SKM-1 (cell line): ENCODE results near the gene MPND.

Source experiments
- DNase-seq: peaks from one replicate; lab custom pipeline; 2025; ENCODE audit not compliant: unreplicated experiment; lab: John Stamatoyannopoulos, UW

MPND gene, protein sequence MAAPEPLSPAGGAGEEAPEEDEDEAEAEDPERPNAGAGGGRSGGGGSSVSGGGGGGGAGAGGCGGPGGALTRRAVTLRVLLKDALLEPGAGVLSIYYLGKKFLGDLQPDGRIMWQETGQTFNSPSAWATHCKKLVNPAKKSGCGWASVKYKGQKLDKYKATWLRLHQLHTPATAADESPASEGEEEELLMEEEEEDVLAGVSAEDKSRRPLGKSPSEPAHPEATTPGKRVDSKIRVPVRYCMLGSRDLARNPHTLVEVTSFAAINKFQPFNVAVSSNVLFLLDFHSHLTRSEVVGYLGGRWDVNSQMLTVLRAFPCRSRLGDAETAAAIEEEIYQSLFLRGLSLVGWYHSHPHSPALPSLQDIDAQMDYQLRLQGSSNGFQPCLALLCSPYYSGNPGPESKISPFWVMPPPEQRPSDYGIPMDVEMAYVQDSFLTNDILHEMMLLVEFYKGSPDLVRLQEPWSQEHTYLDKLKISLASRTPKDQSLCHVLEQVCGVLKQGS

DNA sequence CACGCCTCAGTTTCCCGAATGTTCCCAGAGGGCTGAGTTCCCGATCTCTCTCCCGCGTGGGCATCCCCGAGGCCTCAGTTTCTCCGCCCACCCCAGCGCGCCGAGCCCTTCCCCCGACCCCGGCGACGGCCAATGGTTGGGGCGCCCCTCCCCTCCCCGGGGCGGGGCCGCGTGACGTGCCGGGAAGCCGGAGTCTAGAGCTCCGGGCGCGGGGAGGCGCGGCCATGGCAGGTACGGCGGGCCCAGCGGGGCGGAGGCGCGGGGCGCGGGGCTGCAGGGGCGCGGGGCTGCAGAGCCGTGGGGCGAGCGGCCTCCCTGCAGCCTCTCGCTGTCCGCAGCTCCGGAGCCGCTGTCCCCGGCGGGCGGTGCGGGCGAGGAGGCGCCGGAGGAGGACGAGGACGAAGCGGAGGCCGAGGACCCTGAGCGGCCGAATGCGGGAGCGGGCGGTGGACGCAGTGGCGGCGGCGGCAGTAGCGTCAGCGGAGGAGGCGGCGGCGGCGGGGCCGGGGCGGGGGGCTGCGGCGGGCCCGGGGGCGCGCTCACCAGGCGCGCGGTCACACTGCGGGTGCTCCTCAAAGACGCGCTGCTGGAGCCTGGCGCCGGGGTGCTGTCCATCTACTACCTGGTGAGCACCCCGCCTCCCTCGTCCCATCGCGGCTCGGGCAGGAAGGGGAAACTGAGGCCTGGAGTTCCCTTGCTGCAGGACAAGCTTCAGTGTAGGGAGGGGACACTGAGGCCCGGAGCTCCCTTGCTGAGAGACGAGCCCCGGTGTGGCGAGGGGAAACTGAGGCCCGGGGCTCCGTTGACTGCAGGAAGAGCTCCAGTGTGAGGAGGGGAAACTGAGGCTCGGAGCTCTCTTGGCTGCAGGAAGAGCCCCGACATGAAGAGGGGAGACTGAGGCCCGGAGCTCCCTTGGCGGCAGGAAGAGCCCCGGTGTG is at the start of gene MPND:
Gene MPND (plus strand): TSS at position 193 of the 938 bp plus-strand sequence. CDS start 32 bp downstream, at position 225.
- peak; percentile 48 for DNase-seq

DNA sequence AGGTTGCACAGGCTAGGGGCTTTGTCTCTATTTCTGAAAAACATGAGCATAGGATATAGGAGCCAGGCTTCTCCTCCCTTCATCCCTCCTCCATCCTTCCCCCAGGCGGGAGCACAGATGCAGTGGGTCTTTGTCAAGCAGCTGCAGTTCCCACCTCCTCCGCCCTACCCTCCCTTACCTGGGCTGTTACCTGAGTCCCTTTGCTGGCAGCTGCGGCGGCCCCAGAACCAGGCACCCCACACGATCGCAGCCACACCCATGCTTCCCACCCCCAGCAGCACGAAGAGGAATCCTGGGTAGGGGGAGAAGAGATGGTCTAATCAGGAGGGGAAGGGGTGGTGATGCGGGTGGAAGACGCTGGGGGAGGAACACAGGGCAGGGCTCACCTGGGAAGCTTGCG is 49.0 kb upstream of the MPND start:
- no peak for DNase-seq

DNA sequence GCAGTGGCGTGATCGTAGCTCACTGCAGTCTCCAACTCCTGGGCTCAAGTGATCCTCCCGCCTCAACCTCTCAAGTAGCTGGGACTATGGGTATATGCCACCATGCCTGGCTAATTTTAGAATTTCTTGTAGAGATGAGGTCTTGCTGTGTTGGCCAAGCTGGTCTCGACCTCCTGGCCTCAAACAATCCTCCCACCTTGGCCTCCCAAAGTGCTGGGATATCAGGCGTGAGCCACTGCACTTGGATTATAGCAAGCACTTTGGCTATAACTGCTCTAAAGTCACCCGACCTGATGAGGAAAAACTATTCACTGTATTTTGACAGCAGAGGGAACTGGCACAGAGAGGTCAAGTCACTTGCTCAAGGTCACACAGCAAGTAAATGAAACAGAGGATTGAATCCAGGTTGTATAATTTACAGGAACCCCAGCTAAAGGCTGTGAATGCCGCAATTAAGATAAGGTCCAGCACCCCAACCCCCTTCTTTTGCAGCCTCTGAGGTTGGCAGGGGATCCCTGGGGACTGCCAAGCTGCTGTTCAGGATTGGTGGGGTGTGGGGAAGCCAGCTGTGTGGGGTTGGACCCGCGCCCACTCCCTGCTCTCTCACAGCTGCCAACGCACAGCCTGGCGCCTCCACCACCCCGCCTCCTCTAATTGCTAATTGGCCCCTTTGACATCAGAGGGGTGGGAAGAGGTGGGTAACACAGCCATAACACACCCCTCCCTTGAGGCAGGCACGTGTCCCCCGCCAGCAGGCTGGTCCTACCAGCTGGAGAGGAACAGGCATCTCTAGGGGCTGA is 47.2 kb upstream of the MPND start:
- DNase-seq: no peak

DNA sequence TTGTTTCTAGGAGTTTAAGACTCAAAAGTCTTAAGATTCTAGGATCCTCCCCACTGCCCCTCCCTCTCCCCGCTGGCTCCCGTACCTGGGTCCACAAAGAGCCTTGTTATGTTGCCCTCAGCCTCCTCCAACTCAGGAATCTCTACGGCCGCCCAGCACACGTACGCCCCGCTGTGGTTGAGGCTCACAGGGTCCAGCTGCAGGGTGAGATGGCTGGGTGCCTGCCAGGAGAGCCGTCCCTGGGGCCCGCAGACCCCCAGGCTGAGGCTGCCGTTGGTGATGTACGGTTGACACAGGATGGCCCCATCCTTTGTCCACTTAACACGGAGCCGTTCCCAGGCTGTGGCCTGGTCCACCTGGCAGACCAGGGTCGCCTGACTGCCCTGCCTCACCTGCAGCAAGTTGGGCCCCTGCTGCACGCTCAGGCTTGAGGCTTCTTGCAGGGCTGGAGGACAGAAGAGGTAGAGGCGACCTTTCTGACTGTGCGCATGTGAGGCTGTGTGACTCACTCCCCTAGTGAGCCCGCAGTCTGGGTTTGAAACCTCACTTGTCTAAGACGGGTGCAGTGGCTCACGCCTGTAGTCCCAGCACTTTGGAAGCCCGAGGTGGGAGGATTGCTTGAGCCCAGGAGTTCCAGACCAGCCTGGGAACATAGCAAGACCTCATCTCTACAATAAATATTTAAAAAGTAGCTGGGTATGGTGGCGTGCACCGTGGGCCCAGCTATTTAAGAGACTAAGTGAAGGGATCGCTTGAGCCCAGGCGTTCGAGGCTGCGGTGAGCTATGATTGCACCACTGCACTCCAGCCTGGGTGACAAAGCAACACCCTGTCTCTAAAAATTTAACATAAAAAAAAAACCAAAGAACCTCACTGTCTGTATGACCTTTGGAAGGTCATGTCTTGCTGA is 45.2 kb upstream of the MPND start:
- DNase-seq: no peak

DNA sequence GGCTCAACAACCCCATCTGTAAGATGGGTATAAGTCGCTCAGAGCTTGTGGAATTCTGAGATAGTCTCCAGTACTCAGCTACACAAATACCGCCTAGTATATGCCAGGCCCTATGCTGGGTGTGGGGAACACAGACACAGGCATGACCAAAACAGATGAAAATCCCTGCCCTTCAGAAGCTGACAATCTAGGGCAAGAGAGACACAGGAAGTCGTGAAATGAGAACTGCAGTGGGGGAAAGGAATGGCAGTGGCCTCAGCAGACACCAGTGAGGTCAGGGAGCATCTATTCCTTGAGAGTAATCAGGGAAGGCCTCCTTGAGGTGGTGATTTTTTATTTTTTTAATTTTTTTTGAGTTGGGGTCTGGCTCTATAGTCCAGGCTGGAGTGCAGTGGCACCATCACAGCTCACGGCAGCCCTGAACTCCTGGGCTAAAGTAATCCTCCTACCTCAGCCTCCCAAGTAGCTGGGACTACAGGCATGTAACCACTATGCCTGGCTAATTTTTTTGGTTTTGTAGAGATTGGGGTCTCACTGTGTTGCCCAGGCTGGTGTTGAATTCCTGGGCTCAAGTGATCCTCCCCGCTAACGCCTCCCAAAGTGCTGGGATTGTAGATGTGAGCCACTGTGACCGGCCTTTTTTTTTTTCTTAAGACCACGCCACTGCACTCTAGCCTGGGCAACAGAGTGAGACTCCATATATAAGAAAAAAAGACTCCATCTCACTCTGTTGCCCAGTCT is 44.4 kb upstream of the MPND start:
- no peak for DNase-seq

DNA sequence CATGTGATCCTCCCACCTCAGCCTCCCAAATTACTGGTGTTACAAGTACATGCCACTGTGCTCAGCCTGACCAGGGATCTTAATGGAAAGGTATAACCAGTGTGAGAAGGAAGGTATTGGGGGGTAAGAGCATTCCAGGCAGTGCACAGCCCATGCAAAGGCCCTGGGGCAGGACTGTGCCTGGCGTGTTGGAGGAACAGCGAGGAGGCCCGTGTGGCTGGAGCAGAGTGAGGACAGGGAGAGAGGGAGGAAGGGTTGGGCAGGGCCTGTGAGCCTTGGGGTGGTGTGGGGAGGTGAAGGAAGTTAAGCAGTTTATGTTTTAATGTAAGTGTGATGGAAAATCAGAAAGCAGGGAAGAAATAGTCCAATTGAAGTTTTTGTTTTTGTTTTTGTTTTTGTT is 42.8 kb upstream of the MPND start:
- no peak for DNase-seq

DNA sequence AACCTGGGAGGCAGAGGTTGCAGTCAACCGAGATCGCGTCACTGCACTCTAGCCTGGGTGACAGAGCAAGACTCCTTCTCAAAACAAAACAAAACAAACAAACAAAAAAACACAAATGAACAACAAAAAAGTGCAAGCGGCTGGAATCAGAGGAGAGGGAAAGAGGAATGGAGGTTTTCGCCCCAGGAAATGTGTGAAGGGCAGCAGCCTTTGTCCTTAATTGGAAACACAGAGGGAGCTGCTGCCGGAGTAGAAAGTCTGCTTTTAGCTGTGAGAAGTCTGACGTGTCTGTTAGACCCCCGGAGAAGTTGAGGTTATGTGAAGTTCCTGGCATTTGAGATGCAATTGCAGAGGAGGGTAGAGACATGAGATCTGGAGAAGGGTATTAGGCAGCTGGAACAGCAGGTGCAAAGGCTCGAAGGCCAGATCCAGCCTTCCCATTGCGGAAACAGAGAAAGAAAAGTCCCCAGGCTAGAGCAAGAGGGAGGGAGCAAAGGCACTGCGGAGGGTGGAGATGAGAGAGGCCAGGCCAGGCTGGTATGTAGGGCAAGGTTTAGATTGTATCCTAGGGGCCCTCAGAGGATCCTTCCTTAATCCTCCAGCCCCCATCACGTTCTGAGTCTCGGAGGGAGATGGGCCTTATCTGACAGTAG is 41.6 kb upstream of the MPND start:
- no peak for DNase-seq

DNA sequence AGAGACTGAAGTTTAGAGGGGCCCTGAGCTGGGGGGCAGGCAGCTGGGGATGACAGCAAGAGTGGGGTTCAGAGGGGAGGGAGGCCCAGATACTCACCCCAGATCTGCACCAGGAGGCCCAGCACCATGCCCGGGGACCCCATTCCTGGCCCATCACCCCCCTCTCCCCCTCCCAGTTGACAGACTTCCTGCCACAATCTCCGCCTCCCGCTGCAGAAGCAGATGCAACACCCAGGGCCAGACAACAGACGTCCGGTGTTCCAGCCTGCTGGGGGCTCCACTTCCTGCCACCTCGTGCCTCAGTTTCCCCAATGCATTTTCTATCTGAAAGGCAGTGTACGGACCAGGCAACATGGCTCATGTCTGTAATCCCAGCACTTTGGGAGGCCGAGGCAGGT is 41.1 kb upstream of the MPND start, which contains the start of gene TMIGD2:
Gene TMIGD2 (minus strand): TSS at position 147 of the 398 bp plus-strand sequence. CDS start 4 bp downstream, at position 143.
- DNase-seq: no peak

DNA sequence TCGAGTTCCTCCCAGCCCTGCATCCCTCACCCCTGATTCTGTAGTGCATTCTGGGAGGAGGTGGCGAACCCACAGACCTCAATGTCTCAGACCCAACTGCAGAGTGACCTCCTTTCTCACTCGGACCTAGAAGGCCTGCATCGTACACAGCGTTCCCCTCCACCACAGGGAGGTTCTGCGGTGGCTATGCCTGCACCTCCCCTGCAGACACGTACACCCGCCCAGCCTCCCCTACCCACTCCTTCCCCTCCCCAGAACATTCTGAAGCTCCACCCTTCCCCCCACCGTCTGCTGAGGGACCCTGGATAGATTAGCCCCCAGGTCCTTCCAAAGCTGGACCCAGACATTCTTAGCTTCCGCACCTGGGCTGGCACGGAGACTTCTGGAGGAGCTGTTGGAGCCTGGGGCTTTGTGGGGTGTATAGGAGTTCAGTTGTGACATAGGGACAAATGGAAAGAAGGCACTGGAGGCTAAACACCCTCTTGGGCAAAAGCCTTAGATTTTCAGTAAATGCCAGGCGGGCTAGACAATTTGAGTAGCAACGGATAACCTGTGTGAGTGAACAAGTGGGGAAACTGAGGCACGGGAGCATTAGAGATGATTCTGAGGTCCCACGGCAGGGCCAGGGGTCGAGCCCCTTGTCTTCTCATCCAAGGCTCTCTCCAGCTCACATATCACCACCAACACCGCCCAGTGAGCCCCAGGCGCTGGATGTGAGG is 39.4 kb upstream of the MPND start:
- DNase-seq: no peak

DNA sequence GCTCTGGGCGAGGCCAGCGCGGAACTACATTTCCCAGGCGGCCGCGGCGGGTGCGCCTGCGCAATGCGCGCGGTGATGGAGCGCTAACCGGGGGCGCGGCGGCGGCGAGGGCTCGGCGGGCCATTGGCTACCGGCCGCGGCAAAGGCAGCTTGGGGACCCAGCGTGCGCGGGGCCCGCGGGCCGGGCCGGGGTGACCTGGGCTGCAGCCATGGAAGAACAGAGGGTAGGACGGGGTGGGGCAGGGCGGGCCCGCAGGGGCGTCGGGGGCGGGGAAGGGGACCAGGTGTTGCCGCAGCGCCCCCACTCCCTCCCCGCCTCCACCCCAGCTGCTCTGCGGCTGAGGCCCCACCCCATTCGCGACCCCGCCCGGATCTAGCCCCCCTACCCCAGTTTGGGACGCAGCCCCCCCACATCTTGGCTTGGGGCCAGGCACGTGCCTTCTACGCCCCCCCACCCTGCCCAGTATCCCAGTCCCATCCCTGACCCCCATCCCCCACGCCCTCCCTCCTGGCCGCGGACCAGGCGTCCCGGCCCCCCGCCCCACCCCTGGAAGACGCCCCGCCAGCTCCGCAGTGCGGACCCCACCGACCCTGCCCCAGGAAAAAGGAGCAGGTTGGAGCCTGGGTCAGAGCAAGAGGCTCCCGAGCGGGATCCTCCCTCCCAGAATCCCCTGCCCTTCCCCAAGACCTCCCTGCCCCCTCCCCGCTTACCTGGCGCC is 38.7 kb upstream of the MPND start, which contains the start of gene FSD1:
Gene FSD1 (plus strand): TSS at position 61 of the 719 bp plus-strand sequence. CDS start 149 bp downstream, at position 210.
- no peak for DNase-seq

DNA sequence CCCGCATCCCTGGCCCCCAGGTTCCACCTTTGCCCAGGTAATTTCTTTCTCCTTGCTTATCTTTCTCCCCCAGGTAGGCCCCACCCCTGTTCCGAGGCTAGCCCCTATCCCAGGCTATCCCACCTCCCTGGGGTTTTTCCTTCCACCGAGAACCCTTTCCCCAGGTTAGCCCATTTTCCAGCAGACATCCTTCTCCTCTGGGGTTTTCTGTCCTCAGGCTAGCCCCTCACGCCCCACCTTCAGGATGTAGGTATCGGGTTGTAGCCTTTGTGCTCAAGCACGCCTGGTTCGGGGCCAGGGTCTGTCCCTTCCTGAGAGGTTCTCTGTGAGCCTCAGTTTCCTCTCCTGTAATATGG is 38.1 kb upstream of the MPND start:
- DNase-seq: no peak

DNA sequence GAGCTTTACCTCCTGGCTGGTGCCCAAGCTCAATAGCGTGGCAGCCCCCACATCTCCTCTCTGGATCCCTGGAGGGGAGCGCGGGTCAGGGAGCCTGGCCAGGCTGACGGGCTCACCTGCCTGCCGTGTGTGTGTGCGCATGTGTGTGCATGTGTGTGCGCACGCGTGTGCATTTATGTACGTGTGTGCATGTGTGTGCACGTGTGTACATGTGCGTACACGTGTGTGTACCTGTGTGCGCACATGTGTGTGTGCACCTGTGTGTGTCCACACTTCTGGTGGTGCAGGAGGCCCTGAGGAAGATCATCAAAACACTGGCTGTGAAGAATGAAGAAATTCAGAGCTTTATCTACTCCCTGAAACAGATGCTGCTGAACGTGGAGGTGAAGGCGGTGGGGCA is 37.7 kb upstream of the MPND start:
- DNase-seq: no peak

DNA sequence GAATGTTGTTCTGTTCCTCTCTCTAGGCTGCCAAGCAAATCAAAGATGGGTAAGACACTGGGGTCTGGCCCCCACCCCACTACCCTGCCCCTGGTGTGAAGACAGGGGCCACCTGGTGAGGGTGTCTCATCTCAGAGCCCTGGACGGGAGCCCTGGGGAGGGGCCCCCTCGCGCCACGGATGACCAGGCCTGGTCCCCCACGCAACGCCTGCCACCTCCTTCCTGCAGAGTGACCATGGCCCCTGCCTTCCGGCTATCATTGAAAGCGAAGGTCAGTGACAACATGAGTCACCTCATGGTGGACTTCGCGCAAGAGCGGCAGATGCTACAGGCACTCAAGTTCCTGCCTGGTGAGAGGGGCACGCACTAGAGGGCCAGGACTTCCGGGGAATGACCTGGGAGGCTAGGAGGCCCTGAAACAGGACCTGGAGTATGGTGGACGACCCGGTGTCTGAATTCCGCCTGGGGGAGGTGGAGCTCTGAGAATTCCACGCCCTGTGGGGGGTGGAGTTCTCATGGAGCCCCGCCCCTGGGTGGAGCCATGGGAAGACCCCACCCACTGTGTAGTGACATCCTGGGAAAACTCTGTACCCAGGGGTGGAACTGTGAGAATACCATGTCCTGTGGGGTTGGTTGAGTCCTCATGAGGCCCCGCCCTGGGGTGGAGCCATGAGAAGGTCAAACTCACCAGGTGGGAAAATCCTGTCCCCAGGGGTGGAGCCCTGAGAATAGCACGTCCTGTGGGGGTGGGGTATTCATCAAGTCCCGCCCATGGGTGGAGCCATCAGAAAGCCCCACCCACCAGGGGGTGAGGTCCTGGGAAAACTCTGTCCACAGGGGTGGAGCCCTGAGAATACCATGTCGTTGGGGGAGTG is 32.9 kb upstream of the MPND start:
- DNase-seq: no peak

DNA sequence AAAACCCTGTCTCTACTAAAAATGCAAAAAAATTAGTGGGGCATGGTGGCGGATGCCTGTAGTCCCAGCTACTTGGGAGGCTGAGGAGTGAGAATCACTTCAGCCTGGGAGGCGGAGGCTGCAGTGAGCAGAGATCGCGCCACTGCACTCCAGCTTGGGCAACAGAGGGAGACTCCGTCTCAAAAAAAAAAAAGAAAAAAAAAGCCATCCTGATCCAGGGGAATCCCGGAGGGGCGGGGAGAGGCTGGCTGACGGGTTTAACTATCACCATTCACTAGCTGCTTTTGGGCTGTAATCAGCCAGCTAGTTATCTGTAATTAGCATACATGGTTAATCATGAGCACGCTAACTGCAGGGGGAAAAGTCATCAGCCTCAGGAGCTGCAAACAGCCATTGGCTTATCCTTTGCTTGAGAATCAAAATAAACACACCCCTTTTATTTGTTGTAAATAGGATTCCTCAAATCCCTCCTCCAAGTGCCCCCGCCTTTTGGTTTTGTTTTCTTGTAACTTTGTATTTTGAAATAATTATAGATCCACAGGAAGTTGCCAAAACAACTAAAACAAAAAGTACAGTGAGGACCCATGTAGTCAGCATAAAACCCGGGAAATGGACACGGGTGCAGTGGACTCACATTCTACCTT is 29.4 kb upstream of the MPND start:
- DNase-seq: no peak

DNA sequence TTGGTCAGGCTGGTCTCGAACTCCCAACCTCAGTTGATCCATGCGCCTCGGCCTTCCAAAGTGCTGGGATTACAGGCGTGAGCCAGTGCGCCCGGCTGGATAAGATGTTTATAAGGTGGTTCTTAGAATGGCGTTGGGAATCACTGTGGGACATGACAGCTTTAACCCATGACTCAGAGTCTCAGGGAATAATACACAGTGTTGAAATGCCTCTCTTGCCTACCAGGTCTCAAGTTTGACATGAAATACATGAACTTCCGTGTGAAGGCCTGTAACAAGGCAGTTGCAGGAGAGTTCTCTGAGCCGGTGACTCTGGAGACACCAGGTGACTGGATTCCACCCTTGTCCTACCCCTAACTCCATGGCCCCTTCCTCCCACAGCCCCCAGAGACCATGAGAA is 26.4 kb upstream of the MPND start:
- DNase-seq: no peak

DNA sequence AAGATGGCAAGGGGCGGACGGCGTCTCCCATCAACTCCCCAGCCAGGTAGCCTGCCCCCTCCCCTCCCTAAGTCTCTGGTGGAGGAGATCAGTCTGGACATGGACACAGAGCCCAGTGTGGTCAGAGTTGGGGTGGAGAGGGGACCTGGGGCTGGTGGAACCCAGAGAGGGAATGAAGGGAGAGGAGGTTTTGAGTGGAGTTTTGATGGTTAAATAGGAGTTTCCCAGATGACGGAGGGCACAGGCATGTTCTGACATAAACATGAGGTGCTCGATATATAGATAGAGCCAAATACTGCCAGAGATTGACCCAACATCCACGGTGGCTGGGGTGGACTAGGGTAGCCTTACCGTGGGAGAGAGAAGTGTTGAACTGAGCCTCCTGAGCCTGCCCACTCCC is 24.9 kb upstream of the MPND start:
- no peak for DNase-seq
